ENCODE results near the gene PBX1. TPM values are rescaled to one million over a fixed set of nuclear protein-coding genes. Genes with fewer than 3 reads are reported as not detected.

The PBX1 gene
- total RNA-seq, 4 donors from 2014 or later = 89.6 to 138 (median 112) TPM

- Histone ChIP-seq H3K36me3 (no peaks in the 10 kb centered on the region), H3K4me1 (peaks cover 79 to 94% (median 89%) of the 10 kb centered on the region in 4 donors), H3K4me3 (no peak overlapping the region), H3K27ac (replicated peaks in 1 of 4) (peak overlapping the region; percentile 61 to 77 (median 76)), H3K9me3 (no peaks in the 10 kb centered on the region), H3K27me3 (no peaks in the 10 kb centered on the region)
- WGBS = 78% methylated on average over 5 of the region's 5 CpGs
- intact Hi-C loops (cut with DNase I) = loop anchor here (5.0 kb wide), 1 partner anchor 66 kb away; no protein-coding TSS in a partner anchor
- DNase-seq (ENCODE audit: extremely low spot score) = no peak
- TF ChIP-seq POLR2AphosphoS5 (IDR thresholded peaks at IDR 0.05) (no peak), CTCF (IDR thresholded peaks at IDR 0.05) (no peak)
Observed at GRCh38 chr1:164768619-164769018, 209.6 kb downstream of the PBX1 start.

- WGBS = 91% methylated on average over 2 of the region's 2 CpGs
- H3K27ac ChIP-seq (replicated peaks in 1 of 4) = peak overlapping the region; percentile 61 to 77 (median 76)
- no peak overlapping the region for H3K4me3 ChIP-seq
- H3K9me3 ChIP-seq = no peaks in the 10 kb centered on the region
- DNase-seq (ENCODE audit: extremely low spot score) = no peak
- intact Hi-C loops (cut with DNase I) = loop anchor here (5.0 kb wide), 2 partner anchors 67 to 132 kb away; no protein-coding TSS in a partner anchor
- H3K36me3 ChIP-seq = no peaks in the 10 kb centered on the region
- H3K4me1 ChIP-seq = peaks cover 85 to 98% (median 92%) of the 10 kb centered on the region in 4 donors
- H3K27me3 ChIP-seq = no peaks in the 10 kb centered on the region
- TF ChIP-seq CTCF (IDR thresholded peaks at IDR 0.05) (no peak), POLR2AphosphoS5 (IDR thresholded peaks at IDR 0.05) (no peak), POLR2A (IDR thresholded peaks at IDR 0.05; ENCODE audit: low read depth) (no peak), EP300 (IDR thresholded peaks at IDR 0.05) (no peak)
Observed at GRCh38 chr1:164769486-164770130, 210.6 kb downstream of the PBX1 start.

- intact Hi-C loops (cut with DNase I) = loop anchor here (5.0 kb wide), 1 partner anchor 133 kb away; no protein-coding TSS in a partner anchor
- WGBS = 88% methylated on average over 2 of the region's 2 CpGs
- H3K36me3 ChIP-seq = no peaks in the 10 kb centered on the region
- TF ChIP-seq CTCF (IDR thresholded peaks at IDR 0.05) (no peak), POLR2A (IDR thresholded peaks at IDR 0.05; ENCODE audit: low read depth) (no peak), POLR2AphosphoS5 (IDR thresholded peaks at IDR 0.05) (no peak), EP300 (IDR thresholded peaks at IDR 0.05) (no peak)
- H3K27ac ChIP-seq (replicated peaks in 1 of 4) = peak overlapping the region; percentile 76 to 82 (median 78)
- no peak overlapping the region for H3K4me3 ChIP-seq
- H3K9me3 ChIP-seq = no peaks in the 10 kb centered on the region
- H3K27me3 ChIP-seq = no peaks in the 10 kb centered on the region
- H3K4me1 ChIP-seq = peaks cover 84 to 98% (median 92%) of the 10 kb centered on the region in 4 donors
- no peak for DNase-seq (ENCODE audit: extremely low spot score)
Observed at GRCh38 chr1:164770131-164770529, 211.1 kb downstream of the PBX1 start.

- Histone ChIP-seq H3K36me3 (no peaks in the 10 kb centered on the region), H3K4me1 (peaks cover 74 to 96% (median 91%) of the 10 kb centered on the region in 4 donors), H3K27me3 (no peaks in the 10 kb centered on the region), H3K9me3 (no peaks in the 10 kb centered on the region), H3K4me3 (peak overlapping the region in 2 of 4 donors; percentile 3 to 7), H3K27ac (replicated peaks in 1 of 4) (peak overlapping the region; percentile 76 to 82 (median 78))
- intact Hi-C loops (cut with DNase I) = loop anchor here (5.0 kb wide), 1 partner anchor 134 kb away; no protein-coding TSS in a partner anchor
- WGBS = 42% methylated on average over 8 of the region's 8 CpGs
- no peak for DNase-seq (ENCODE audit: extremely low spot score)
- no peak for TF ChIP-seq CTCF (IDR thresholded peaks at IDR 0.05)
- TF ChIP-seq POLR2A (IDR thresholded peaks at IDR 0.05; ENCODE audit: low read depth) = no peak
- TF ChIP-seq POLR2AphosphoS5 (IDR thresholded peaks at IDR 0.05) = no peak
- TF ChIP-seq EP300 (IDR thresholded peaks at IDR 0.05) = no peak
Observed at GRCh38 chr1:164771041-164771618, 212.1 kb downstream of the PBX1 start.
